Suprapubic skin (tissue), 4 donors: ENCODE measurements around the gene TIGD3. TPM values are rescaled to one million over a fixed set of nuclear protein-coding genes. Genes with fewer than 3 reads are reported as not detected.

ENCODE experiments used
- DNase-seq, 2 donors: peaks; one replicate each; pipeline ENCODE4 v3.0.0-alpha.2; 2019; ENCODE audit warnings: low spot score in 2 of 2
- H3K27ac ChIP-seq: fragments of 200-600 bp; sonication (generic); one replicate; pipeline ENCODE4 v1.5.1; 2019
- H3K27me3 ChIP-seq: fragments of 200-600 bp; sonication (generic); one replicate; pipeline ENCODE4 v1.5.1; 2019
- H3K36me3 ChIP-seq: fragments of 200-600 bp; sonication (generic); one replicate; pipeline ENCODE4 v1.5.1; 2019
- H3K4me1 ChIP-seq: fragments of 200-600 bp; sonication (generic); one replicate; pipeline ENCODE4 v1.5.1; 2019
- H3K4me3 ChIP-seq: fragments of 200-600 bp; sonication (generic); one replicate; pipeline ENCODE4 v1.5.1; 2019; ENCODE audit warnings: mild to moderate bottlenecking
- H3K9me3 ChIP-seq: fragments of 200-600 bp; sonication (generic); one replicate; pipeline ENCODE4 v1.5.1; 2019
- EP300 ChIP-seq: sonication (generic); formaldehyde crosslinking; IDR thresholded peaks from one replicate; pipeline ENCODE4 v1.6.1; 2017; ENCODE audit warnings: antibody characterized with exemption
- POLR2A ChIP-seq, 2 donors: fragments of 450-650 bp; IDR thresholded peaks; one replicate each; pipeline ENCODE4 v1.6.1; 2017; ENCODE audit warnings: antibody characterized with exemption in 2 of 2, mild to moderate bottlenecking in 2 of 2, moderate library complexity in 2 of 2
- POLR2AphosphoS5 ChIP-seq, 3 donors: sonication (generic); formaldehyde crosslinking; IDR thresholded peaks; one replicate each; pipeline ENCODE4 v1.6.1; 2017; ENCODE audit warnings: antibody characterized with exemption in 3 of 3
- WGBS: methylation state at CpG from one replicate; pipeline ENCODE4 v1.1.5; 2018; 5-methylcytosine and 5-hydroxymethylcytosine counted together
- total RNA-seq, 4 donors: library from RNA; depleted of rRNA; stranded (reverse); fragments of >200 nt; gene quantifications; one replicate each; pipeline ENCODE4 v1.1.0, GENCODE V29; 2016
- TF ChIP-seq, protein P1 (sequence below), 2 donors: fragments of 200-600 bp in 1 of 2; fragments of 450-650 bp in 1 of 2; sonication (generic) in 1 of 2; IDR thresholded peaks; one replicate each; pipeline ENCODE4 v1.5.1; 2016 to 2019; ENCODE audit warnings: antibody characterized with exemption in 2 of 2, mild to moderate bottlenecking in 1 of 2, moderate library complexity in 1 of 2

Gene TIGD3
- total RNA-seq, 4 donors from 2014 or later = 0.32 to 0.76 (median 0.64) TPM; not detected in 1

DNA sequence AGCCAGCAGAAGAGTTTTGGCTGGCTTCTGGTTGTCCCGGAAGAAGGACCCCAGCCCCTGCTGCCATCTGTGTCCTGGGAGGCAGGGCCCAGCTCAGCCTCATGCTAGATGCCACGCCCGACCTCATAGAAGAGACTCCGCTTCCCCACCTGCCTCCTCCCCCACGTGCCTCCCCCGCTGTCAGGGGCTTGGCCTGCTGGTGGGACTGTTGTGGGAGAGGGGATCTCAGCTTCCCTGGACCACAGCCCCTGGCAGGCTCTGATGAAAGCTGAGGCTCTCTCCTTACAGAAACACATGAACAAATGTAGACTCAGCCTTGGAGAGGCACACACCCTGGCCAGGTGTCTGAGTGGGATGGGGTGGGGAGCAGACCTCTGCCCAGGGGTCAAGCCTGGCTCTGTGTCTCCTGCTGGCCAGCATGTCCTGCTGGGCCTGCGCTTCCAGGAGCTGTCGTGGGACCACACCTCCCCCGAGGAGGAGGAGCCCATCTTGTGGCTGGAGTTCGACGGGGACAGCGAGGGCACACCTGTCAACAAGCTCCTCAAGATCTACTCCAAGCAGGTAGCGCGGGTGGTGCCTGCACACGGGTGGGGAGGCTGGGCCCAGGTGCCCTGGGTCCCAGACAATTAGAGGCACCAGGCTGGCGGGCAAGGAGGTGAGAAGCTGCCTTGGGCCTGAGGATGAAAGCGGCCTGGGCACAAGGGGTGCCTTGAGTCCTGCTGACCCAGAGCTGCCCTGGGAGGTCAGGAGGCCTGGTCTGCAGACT, 45.9 kb downstream of the TIGD3 start:
- Histone ChIP-seq H3K4me1 (peaks cover 7% of the 10 kb centered on the region), H3K27me3 (no peaks in the 10 kb centered on the region), H3K27ac (no peak overlapping the region), H3K9me3 (no peaks in the 10 kb centered on the region), H3K36me3 (peaks cover 96% of the 10 kb centered on the region), H3K4me3 (no peak overlapping the region)
- DNase-seq = no peak
- TF ChIP-seq EP300 (no peak), POLR2A (IDR thresholded peaks at IDR 0.05) (no peak), POLR2AphosphoS5 (IDR thresholded peaks at IDR 0.05) (no peak)
- TF ChIP-seq, protein P1, sequence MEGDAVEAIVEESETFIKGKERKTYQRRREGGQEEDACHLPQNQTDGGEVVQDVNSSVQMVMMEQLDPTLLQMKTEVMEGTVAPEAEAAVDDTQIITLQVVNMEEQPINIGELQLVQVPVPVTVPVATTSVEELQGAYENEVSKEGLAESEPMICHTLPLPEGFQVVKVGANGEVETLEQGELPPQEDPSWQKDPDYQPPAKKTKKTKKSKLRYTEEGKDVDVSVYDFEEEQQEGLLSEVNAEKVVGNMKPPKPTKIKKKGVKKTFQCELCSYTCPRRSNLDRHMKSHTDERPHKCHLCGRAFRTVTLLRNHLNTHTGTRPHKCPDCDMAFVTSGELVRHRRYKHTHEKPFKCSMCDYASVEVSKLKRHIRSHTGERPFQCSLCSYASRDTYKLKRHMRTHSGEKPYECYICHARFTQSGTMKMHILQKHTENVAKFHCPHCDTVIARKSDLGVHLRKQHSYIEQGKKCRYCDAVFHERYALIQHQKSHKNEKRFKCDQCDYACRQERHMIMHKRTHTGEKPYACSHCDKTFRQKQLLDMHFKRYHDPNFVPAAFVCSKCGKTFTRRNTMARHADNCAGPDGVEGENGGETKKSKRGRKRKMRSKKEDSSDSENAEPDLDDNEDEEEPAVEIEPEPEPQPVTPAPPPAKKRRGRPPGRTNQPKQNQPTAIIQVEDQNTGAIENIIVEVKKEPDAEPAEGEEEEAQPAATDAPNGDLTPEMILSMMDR (IDR thresholded peaks at IDR 0.05) = no peak
- 83% methylated on average over 16 of the region's 17 CpGs for WGBS

DNA sequence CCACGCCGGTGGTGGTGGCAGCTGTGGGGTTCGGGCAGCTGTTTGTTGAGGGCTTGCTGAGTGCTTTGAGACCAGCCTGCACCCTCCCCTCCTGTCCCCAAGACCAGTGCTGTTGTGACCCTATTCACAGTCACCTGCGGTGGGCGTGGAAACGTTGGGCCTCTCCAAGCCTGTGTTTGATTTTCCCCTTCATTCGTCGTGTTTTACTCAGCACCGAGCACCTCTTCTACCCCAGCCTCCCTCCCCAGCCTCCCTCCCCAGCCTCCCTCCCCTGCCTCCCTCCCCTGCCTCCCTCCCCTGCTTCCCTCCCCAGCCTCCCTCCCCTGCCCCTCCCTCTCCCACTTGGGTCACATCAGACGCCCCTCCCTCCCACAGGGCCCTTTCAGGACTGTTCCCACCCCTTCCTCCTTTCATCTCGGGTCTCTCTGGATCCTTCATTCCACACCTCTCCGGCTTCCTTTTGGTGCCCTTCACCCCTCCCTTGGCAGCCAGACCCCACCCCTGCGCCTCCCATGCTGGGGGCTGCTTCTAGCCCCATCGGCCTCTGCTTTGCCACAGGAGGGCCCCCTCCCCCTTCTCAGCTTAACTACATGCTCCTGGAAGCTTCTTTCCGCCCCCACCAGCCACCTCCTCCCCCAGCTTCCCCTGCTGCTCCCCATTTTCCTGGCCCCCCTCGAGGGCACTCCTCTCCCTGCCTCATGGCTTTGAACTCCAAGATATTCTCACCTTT, 46.7 kb downstream of the TIGD3 start:
- 73% methylated on average over 13 of the region's 16 CpGs for WGBS
- H3K4me1 ChIP-seq = peaks cover 7% of the 10 kb centered on the region
- H3K27me3 ChIP-seq = no peaks in the 10 kb centered on the region
- DNase-seq = no peak
- H3K27ac ChIP-seq = no peak overlapping the region
- H3K9me3 ChIP-seq = no peaks in the 10 kb centered on the region
- no peak for TF ChIP-seq EP300
- TF ChIP-seq, protein P1 (IDR thresholded peaks at IDR 0.05) = no peak
- TF ChIP-seq POLR2A (IDR thresholded peaks at IDR 0.05) = no peak
- no peak for TF ChIP-seq POLR2AphosphoS5 (IDR thresholded peaks at IDR 0.05)
- H3K4me3 ChIP-seq = no peak overlapping the region
- peaks cover 96% of the 10 kb centered on the region for H3K36me3 ChIP-seq

DNA sequence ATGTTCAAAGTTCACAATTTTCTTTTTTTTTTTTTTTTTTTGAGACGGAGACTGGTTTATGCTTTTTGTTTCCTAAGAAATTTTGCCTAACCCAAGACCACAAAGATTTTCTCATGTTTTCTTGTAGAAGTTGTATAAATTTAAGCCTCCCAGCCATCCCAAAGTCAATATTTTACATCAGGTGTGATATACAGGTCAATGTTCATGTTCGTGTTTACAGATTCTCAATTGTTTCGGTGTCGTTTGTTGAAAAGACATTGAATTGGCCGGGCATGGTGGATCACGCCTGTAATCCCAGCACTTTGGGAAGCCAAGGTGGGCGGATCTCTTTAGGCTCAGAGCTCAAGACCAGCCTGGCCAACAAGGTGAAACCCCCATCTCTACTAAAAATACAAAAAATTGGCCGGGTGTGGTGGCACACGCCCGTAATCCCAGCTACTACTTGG, 47.3 kb downstream of the TIGD3 start:
- no peaks in the 10 kb centered on the region for H3K27me3 ChIP-seq
- no peak for DNase-seq
- peaks cover 96% of the 10 kb centered on the region for H3K36me3 ChIP-seq
- peaks cover 7% of the 10 kb centered on the region for H3K4me1 ChIP-seq
- no peak overlapping the region for H3K27ac ChIP-seq
- no peak for TF ChIP-seq POLR2AphosphoS5 (IDR thresholded peaks at IDR 0.05)
- TF ChIP-seq EP300 = no peak
- TF ChIP-seq, protein P1 (IDR thresholded peaks at IDR 0.05) = no peak
- no peak for TF ChIP-seq POLR2A (IDR thresholded peaks at IDR 0.05)
- WGBS = 93% methylated on average over 10 of the region's 10 CpGs
- no peak overlapping the region for H3K4me3 ChIP-seq
- H3K9me3 ChIP-seq = no peaks in the 10 kb centered on the region

DNA sequence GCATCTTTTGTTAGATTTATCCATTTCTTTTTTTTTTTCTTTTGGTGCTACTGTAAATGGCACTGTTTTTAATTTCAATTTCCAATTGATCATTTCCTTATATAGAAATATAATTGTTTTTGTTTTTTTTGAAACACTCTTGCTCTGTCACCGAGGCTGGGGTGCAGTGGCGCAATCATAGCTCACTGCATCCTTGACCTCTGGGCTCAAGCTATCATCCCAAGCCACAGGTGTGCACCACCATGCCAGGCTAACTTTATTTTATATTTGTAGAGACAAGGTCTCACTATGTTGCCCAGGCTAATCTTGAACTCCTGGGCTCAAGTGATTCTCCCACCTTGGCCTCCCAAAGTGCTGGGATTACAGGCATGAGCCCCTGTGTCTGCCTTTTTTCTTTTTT, 48.2 kb downstream of the TIGD3 start:
- H3K4me3 ChIP-seq = no peak overlapping the region
- DNase-seq = no peak
- TF ChIP-seq EP300 = no peak
- no peak for TF ChIP-seq POLR2AphosphoS5 (IDR thresholded peaks at IDR 0.05)
- no peak for TF ChIP-seq POLR2A (IDR thresholded peaks at IDR 0.05)
- TF ChIP-seq, protein P1 (IDR thresholded peaks at IDR 0.05) = no peak
- 83% methylated on average over 2 of the region's 2 CpGs for WGBS
- H3K27me3 ChIP-seq = no peaks in the 10 kb centered on the region
- no peaks in the 10 kb centered on the region for H3K9me3 ChIP-seq
- no peak overlapping the region for H3K27ac ChIP-seq
- H3K4me1 ChIP-seq = peaks cover 7% of the 10 kb centered on the region
- H3K36me3 ChIP-seq = peaks cover 95% of the 10 kb centered on the region

DNA sequence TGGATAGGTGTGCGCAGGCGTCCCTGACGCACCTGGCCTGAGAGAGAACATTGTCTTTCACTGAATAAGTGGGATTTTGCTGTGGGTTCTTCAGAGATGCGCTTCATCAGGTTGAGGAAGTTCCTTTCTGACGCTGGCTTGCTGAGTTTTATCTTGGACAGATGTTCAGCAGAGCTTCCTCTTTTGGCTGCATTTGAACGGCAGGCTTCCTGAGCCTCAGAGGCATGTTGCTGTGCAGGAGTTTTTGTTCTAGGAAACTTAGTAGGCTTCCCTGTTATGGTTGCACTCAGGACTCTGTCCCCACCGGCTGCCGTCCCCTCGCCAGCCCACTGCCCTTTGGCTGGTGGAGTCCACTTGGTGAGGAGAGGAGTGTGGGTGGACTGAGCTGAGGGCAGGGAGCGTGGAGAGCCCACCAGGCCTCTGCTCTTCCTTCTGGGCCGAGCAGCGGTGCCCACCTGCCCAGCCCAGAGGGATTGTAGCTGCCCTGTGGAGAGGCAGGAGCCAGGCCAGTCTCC, 49.1 kb downstream of the TIGD3 start:
- Histone ChIP-seq H3K4me3 (no peak overlapping the region), H3K36me3 (peaks cover 95% of the 10 kb centered on the region), H3K9me3 (no peaks in the 10 kb centered on the region), H3K27me3 (no peaks in the 10 kb centered on the region), H3K27ac (peak overlapping the region; percentile 46), H3K4me1 (peaks cover 7% of the 10 kb centered on the region)
- TF ChIP-seq POLR2AphosphoS5 (IDR thresholded peaks at IDR 0.05) (no peak), EP300 (no peak)
- TF ChIP-seq, protein P1 (IDR thresholded peaks at IDR 0.05) = no peak
- WGBS = 80% methylated on average over 12 of the region's 12 CpGs
- DNase-seq = no peak
